Kidney (tissue), 14 donors: ENCODE data around the gene VDR. TPM values are rescaled to one million over a fixed set of nuclear protein-coding genes. Genes with fewer than 3 reads are reported as not detected.

ENCODE experiments used
- DNase-seq, 5 donors: peaks; one replicate each; pipeline ENCODE4 v3.0.0-alpha.2; 2013 to 2020
- FAIRE-seq: peaks from 2 replicates; lab custom pipeline; 2012; peaks lifted over from hg19 to GRCh38; lab: Jason Lieb, UNC
- H3K27ac ChIP-seq, 2 donors: one replicate each; pipeline ENCODE4 v1.7.0; 2013; ENCODE audit warnings: low read depth in 2 of 2, low read length in 2 of 2, inconsistent platforms in 1 of 2
- H3K27me3 ChIP-seq: one replicate; pipeline ENCODE4 v1.7.1; 2013; ENCODE audit warnings: low read length, inconsistent platforms; ENCODE audit not compliant: control insufficient read depth, insufficient read depth
- H3K36me3 ChIP-seq, 3 donors: one replicate each; pipeline versions ENCODE4 v1.7.0 to v1.7.1; 2013; ENCODE audit warnings: low read length in 3 of 3, control low read depth in 1 of 3, inconsistent platforms in 1 of 3; ENCODE audit not compliant: insufficient read depth in 3 of 3, control insufficient read depth in 2 of 3
- H3K4me1 ChIP-seq, 3 donors: one replicate each; pipeline versions ENCODE4 v1.7.0 to v1.7.1; 2013; ENCODE audit warnings: low read length in 3 of 3, inconsistent platforms in 1 of 3, low read depth in 1 of 3; ENCODE audit not compliant: control insufficient read depth in 2 of 3, insufficient read depth in 2 of 3
- H3K4me3 ChIP-seq, 3 donors: one replicate each; pipeline versions ENCODE4 v1.7.0 to v1.8.1; 2013; ENCODE audit warnings: low read length in 3 of 3, control low read depth in 1 of 3, inconsistent platforms in 1 of 3
- H3K9ac ChIP-seq, 3 donors: one replicate each; pipeline versions ENCODE4 v1.7.0 to v1.7.1; 2013; ENCODE audit warnings: low read length in 3 of 3, control low read depth in 1 of 3, inconsistent platforms in 1 of 3
- H3K9me3 ChIP-seq, 3 donors: one replicate each; pipeline versions ENCODE4 v1.7.0 to v1.7.1; 2013; ENCODE audit warnings: low read length in 3 of 3, control low read depth in 1 of 3, inconsistent platforms in 1 of 3; ENCODE audit not compliant: control insufficient read depth in 2 of 3, insufficient read depth in 1 of 3
- intact Hi-C: fragments of 100-400 bp; cut with DNase I; formaldehyde crosslinking; loops from one replicate; pipeline ENCODE4 v1.11.1; 2022
- polyA plus RNA-seq: library from polyadenylated mRNA; stranded (reverse); fragments of 350-450 nt; fragmentation: Illumina TruSeq; extraction: RNeasy Lipid Tissue Mini Kit (QIAGEN cat#74804); gene quantifications from one replicate; pipeline ENCODE4 v1.2.3, GENCODE V29; 2014; ENCODE audit warnings: low read depth, low replicate concordance; ENCODE audit not compliant: insufficient read depth
- total RNA-seq: library from RNA; stranded (reverse); fragmentation: NEBNext Ultra II Directional; extraction: Animal tissue kit (Norgen Biotek cat#: 25700); gene quantifications from one replicate; pipeline ENCODE4 v1.2.1, GENCODE V29; 2021
- TF ChIP-seq, protein P1 (sequence below): IDR thresholded peaks from 3 replicates; pipeline ENCODE4 v1.5.1; 2012; ENCODE audit warnings: mild to moderate bottlenecking, moderate library complexity, borderline replicate concordance; ENCODE audit not compliant: insufficient read depth; ENCODE audit errors: extremely low read depth
- donor health status: control.
- donor health status: control.
- donor health status: control.
- donor health status: control.
- donor health status: control.
- donor health status: DM: yes; HTN: yes; CAD: no.
- donor health status: Normal renal cell carcinoma (clear cell type).

The VDR gene
- total and polyA plus RNA-seq, 2 donors from 2014 or later: 14.8 to 19.1 TPM

DNA sequence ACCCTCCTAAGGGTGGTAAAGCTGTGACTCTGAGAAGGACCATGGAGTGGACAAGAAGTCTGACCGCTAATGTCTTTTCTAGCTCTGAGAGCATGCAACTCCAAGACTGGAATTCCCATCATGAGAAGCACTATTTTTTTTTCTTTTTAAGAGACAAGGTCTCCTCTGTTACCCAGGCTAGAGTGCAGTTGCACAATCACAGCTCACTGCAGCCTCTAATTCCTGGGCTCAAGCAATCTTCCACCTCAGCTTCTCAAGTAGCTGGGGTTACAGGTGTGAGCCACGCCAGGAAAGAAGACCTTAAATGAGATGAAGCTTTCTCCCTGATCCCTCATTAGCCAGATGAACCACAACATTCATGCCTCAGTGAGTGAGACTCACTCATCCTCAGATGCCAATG, 19.2 kb downstream of the VDR start:
- H3K27ac ChIP-seq: no peak overlapping the region
- H3K9me3 ChIP-seq: no peaks in the 10 kb centered on the region
- H3K27me3 ChIP-seq: no peaks in the 10 kb centered on the region
- TF ChIP-seq, protein P1, sequence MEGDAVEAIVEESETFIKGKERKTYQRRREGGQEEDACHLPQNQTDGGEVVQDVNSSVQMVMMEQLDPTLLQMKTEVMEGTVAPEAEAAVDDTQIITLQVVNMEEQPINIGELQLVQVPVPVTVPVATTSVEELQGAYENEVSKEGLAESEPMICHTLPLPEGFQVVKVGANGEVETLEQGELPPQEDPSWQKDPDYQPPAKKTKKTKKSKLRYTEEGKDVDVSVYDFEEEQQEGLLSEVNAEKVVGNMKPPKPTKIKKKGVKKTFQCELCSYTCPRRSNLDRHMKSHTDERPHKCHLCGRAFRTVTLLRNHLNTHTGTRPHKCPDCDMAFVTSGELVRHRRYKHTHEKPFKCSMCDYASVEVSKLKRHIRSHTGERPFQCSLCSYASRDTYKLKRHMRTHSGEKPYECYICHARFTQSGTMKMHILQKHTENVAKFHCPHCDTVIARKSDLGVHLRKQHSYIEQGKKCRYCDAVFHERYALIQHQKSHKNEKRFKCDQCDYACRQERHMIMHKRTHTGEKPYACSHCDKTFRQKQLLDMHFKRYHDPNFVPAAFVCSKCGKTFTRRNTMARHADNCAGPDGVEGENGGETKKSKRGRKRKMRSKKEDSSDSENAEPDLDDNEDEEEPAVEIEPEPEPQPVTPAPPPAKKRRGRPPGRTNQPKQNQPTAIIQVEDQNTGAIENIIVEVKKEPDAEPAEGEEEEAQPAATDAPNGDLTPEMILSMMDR: no peak
- peaks cover 0 to 4% (median 0%) of the 10 kb centered on the region in 3 donors for H3K36me3 ChIP-seq
- H3K4me3 ChIP-seq: no peak overlapping the region
- FAIRE-seq (no peak), DNase-seq (no peak)
- intact Hi-C loops: no loop called here
- H3K9ac ChIP-seq: no peak overlapping the region
- peaks cover 0 to 17% (median 6%) of the 10 kb centered on the region in 3 donors for H3K4me1 ChIP-seq

DNA sequence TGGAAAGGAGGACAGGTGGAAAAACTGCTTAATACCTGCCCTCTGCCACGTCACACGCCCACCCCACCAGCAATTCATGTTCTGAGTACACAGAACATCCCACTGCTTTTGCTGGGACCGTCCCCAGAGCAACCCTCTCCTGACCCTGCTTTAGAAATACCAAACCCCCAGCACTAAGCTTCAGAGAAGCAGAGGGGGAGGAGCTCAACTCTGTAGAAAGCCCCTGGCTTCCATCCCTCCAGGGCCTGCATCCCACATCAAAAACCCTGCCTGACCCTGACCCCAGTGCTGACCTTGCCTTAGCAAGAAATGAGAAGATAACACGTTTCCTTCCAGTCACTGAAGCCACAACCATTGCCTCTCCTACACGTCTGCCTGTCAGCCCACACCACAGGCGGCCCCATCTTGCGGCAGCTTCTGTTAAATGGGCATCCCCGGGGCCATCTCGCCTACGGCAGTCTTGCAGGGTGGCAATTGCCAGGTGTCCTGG, 19.7 kb downstream of the VDR start:
- TF ChIP-seq, protein P1: no peak
- Histone ChIP-seq H3K4me3 (no peak overlapping the region), H3K27ac (no peak overlapping the region), H3K4me1 (peaks cover 0 to 17% (median 6%) of the 10 kb centered on the region in 3 donors), H3K9me3 (no peaks in the 10 kb centered on the region), H3K27me3 (no peaks in the 10 kb centered on the region), H3K9ac (no peak overlapping the region), H3K36me3 (peaks cover 0 to 4% (median 0%) of the 10 kb centered on the region in 3 donors)
- FAIRE-seq (no peak), DNase-seq (no peak)
- intact Hi-C loops: no loop called here

DNA sequence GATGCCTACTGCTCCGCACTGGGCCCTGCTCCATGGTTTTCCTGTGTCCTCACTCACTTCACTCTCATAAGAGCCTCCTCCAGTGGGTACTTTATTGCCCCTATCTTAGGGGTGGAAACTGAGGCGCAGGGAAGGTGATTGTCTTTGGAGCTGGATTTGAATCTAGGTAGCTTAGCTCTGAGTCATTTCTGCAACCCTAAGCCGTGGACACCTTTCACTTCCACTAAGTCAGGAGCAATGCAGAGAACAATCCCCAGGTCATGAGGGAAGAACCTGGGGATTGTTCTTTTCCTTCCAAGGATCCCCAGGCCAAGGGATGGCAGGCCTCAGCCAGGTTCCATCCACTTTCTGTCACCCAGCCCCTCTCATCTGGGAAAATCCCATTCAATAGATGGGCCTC, 20.3 kb downstream of the VDR start:
- Histone ChIP-seq H3K27ac (no peak overlapping the region), H3K4me3 (no peak overlapping the region), H3K36me3 (peaks cover 0 to 4% (median 0%) of the 10 kb centered on the region in 3 donors), H3K4me1 (peaks cover 0 to 17% (median 6%) of the 10 kb centered on the region in 3 donors), H3K9ac (no peak overlapping the region), H3K27me3 (no peaks in the 10 kb centered on the region), H3K9me3 (no peaks in the 10 kb centered on the region)
- intact Hi-C loops: no loop called here
- FAIRE-seq (no peak), DNase-seq (no peak)
- TF ChIP-seq, protein P1: no peak

DNA sequence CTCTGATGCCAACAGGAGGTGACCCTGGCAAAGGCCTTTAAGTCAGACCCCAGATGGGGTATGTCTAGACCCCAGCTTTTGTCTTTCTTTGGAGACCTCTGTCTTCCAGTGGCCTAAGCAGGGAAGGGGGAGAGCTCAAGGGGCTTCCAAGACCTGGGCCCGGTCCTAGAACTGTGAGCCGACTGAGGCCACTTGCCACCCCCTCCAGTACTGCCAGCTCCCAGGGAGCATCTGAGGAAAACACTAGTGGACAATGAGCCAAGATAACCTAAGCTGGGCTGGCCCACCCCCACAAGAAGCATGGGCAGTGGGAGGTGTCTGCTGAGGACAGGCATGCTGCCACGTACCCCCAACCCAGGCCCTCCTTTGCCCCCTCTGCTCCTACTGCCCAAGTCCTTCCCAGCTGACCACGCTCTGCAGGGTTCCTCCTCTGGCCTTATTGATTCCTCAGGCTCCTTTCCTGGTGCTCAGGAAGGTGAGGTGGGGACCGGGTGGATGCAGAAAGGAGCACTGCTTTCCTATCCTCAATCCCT, 21.1 kb downstream of the VDR start:
- intact Hi-C loops: no loop called here
- H3K27ac ChIP-seq: no peak overlapping the region
- H3K4me1 ChIP-seq: peaks cover 0 to 17% (median 6%) of the 10 kb centered on the region in 3 donors
- H3K9me3 ChIP-seq: no peaks in the 10 kb centered on the region
- H3K36me3 ChIP-seq: peaks cover 0 to 4% (median 0%) of the 10 kb centered on the region in 3 donors
- no peak for FAIRE-seq
- DNase-seq: no peak
- no peak overlapping the region for H3K9ac ChIP-seq
- H3K4me3 ChIP-seq: no peak overlapping the region
- H3K27me3 ChIP-seq: no peaks in the 10 kb centered on the region
- TF ChIP-seq, protein P1: no peak
